ENCODE data around the gene GSX2.

Gene GSX2

DNA sequence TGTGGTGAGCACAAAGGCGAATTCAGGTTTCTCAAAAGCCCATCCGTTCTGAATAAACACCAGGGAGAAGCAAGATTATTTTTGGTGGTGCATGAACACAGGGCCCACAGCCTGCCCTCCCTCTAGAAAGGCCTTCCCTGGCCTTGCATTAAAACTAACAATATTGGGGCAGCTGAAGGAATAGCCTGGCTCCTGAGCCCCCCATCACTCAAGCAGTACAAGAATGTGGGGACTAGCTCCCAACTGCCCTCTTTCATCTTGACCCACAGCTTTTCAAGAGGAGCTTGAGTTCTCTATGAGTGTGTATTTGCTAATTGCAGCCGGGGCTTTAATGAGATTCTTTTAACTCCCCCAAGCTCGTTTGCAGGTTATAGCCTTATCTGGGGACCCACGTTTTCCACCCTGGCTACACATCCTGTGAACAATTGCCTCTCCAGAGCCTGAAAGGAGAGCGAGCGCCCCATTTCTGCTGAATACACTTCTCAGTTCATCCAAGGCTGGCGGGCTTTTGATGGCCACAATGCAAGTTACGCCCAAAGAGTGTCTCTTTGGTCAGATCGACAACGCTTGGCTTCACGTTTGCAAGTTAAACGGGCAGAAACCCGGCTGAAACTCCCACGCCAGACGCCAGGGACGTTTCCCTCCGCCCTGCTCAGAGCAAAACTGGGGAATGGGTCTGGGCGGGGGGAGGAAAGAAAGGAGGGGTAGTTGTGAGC lies 4.7 kb upstream of the GSX2 start:
- H3K4me3 ChIP-seq (replicated peaks; ENCODE audit: low read depth, low read length), result no peak overlapping the region
- DNase-seq (ENCODE audit: extremely low read depth, low read depth), result no peak
- TF ChIP-seq, protein P1, sequence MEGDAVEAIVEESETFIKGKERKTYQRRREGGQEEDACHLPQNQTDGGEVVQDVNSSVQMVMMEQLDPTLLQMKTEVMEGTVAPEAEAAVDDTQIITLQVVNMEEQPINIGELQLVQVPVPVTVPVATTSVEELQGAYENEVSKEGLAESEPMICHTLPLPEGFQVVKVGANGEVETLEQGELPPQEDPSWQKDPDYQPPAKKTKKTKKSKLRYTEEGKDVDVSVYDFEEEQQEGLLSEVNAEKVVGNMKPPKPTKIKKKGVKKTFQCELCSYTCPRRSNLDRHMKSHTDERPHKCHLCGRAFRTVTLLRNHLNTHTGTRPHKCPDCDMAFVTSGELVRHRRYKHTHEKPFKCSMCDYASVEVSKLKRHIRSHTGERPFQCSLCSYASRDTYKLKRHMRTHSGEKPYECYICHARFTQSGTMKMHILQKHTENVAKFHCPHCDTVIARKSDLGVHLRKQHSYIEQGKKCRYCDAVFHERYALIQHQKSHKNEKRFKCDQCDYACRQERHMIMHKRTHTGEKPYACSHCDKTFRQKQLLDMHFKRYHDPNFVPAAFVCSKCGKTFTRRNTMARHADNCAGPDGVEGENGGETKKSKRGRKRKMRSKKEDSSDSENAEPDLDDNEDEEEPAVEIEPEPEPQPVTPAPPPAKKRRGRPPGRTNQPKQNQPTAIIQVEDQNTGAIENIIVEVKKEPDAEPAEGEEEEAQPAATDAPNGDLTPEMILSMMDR (IDR thresholded peaks at IDR 0.05; ENCODE audit: low read depth, low read length, missing control alignments), result no peak

DNA sequence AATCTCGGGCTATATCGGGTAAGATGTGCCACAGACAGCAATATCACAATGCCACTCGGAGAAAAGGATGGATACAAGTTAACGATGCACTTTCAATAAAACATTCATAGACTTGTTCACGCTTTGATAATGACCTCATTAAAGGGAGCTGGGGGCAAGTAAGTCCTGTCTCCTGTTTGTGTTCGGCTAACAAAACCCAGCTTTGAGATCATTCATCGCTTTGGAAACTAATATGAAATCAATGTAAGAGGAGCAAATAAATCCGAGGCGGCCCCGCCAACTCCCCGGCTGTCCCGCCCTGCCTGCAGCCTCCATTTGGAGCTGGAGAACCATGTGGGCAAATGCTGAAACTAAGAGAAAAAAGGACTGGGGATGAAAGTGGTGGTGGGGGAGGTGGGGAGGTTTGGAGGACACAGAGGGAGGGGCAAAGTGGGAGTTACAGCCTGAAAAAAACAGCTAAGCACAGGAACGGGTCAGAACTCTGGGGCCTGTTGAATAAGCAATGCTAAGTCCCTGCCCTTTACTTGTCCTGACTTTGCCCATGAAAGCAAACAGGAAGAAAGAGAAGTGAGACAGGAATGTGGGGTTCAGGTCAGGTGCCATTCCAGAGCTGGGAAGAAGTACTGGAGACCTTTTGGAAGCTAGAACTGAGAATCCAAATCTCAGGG lies 3.5 kb upstream of the GSX2 start:
- TF ChIP-seq, protein P1 (IDR thresholded peaks at IDR 0.05; ENCODE audit: low read depth, low read length, missing control alignments), result no peak
- DNase-seq (ENCODE audit: extremely low read depth, low read depth), result no peak
- no peak overlapping the region for H3K4me3 ChIP-seq (replicated peaks; ENCODE audit: low read depth, low read length)

DNA sequence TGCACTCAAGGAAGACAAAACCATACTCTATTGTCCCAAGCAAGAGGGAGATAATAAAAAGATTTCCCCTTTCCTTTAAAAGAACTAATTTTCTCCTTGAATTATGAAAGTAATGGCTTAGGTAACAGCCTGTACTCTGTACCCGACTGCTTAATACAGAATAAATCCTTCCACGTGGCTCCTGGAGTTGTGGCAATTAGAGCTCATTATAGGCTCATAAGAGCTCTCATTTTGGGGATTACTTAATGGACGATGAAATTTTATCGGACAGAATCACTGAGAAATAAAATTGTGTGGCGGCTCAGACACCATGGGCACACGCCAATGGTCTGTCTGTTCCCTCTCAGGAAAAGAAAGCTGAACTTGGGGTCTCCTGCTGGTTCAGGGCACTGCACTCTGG lies 2.8 kb upstream of the GSX2 start:
- TF ChIP-seq, protein P1 (IDR thresholded peaks at IDR 0.05; ENCODE audit: low read depth, low read length, missing control alignments), result no peak
- no peak overlapping the region for H3K4me3 ChIP-seq (replicated peaks; ENCODE audit: low read depth, low read length)
- no peak for DNase-seq (ENCODE audit: extremely low read depth, low read depth)

DNA sequence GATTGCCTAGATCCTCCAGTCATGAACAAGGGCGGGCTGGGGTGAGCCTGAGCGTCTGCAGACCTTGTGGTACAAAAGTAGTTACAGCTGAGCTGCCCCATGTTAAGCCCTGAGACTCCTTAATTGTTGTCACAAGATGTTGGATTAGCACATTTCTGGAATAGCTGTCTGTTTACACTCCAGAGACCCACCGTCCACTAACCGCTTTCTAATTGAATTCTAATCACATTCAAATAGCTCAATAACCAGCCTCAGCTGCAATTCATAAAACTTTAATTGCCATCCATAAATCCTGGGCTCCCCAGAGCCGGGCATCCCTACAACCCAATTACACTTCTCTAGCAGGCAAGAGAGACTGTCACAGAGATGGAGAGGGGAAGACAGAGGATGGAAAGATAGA lies 1.6 kb upstream of the GSX2 start:
- TF ChIP-seq, protein P1 (IDR thresholded peaks at IDR 0.05; ENCODE audit: low read depth, low read length, missing control alignments), result no peak
- no peak overlapping the region for H3K4me3 ChIP-seq (replicated peaks; ENCODE audit: low read depth, low read length)
- no peak for DNase-seq (ENCODE audit: extremely low read depth, low read depth)

DNA sequence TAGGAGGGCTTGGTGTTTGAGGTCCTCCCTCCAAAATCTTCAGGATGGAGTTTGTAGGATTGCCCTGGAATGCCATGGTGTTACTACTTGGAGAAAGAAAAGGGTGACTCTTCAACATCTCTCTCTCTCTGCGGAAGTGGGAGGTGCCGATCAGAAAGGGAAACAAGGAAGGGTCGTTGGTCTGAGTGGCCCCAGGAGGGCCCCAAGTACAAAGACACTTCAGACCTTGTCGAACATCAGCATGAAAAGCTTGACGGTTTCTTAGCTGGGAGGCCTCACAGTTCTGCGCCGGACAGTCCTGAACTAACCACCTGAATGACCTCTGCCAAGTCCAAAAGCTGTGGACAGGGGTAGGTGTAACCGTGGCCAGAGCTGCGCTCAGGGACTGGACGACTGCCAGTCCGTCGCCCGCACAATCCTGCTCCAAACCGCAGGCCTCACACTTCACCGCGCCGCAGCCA lies 646 bp upstream of the GSX2 start:
- TF ChIP-seq, protein P1 (IDR thresholded peaks at IDR 0.05; ENCODE audit: low read depth, low read length, missing control alignments), result no peak
- DNase-seq (ENCODE audit: extremely low read depth, low read depth), result no peak
- H3K4me3 ChIP-seq (replicated peaks; ENCODE audit: low read depth, low read length), result peak overlapping the region; percentile 40; the same call in 1 of the 2 replicates

DNA sequence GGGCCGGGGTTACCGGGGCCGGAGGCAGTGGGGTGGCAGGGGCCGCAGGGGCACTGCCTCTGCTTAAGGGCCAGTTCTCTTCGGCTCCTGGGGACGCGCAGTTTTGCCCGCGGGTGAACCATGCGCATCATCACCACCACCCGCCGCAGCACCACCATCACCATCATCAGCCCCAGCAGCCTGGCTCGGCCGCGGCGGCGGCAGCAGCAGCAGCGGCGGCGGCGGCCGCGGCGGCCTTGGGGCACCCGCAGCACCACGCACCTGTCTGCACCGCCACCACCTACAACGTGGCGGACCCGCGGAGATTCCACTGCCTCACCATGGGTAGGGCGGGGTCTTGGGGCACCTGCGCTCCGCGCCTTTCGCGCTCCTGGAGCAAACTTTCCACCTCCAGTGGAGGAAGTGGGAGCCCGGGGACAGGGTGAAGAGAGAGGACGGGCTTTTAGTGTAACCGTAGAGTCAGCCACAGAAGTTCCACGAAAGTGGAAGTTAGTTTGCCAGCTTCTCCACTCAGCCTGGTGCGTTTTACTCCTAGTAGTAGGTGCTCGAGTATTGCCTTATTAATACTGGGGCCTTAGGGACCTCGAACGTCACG lies 729 bp downstream of the GSX2 start:
- H3K4me3 ChIP-seq (replicated peaks; ENCODE audit: low read depth, low read length), result peak overlapping the region; percentile 40
- TF ChIP-seq, protein P1 (IDR thresholded peaks at IDR 0.05; ENCODE audit: low read depth, low read length, missing control alignments), result no peak
- DNase-seq (ENCODE audit: extremely low read depth, low read depth), result no peak
